Upper lobe of right lung (tissue), 1 donor: ENCODE results near the gene PTPRN2. TPM values are rescaled to one million over a fixed set of nuclear protein-coding genes. Genes with fewer than 3 reads are reported as not detected.

Experiments used
- ATAC-seq: fragments of 200-7000 bp; cut with Tn5 transposase; one replicate; pipeline ENCODE4 v1.9.1; 2020; ENCODE audit warnings: mild to moderate bottlenecking, moderate library complexity
- DNase-seq: peaks from one replicate; pipeline ENCODE4 v3.0.0-alpha.2; 2020
- H3K27ac ChIP-seq: fragments of 200-600 bp; one replicate; pipeline ENCODE4 v1.8.0; 2022
- H3K27me3 ChIP-seq: fragments of 200-600 bp; one replicate; pipeline ENCODE4 v1.8.0; 2022; ENCODE audit warnings: mild to moderate bottlenecking
- H3K36me3 ChIP-seq: fragments of 200-600 bp; one replicate; pipeline ENCODE4 v1.8.0; 2022
- H3K4me1 ChIP-seq: fragments of 200-600 bp; one replicate; pipeline ENCODE4 v1.8.0; 2022
- H3K4me3 ChIP-seq: fragments of 200-600 bp; one replicate; pipeline ENCODE4 v1.8.0; 2022; ENCODE audit warnings: mild to moderate bottlenecking
- H3K9me3 ChIP-seq: fragments of 200-600 bp; one replicate; pipeline ENCODE4 v1.8.0; 2022
- intact Hi-C: fragments of 100-400 bp; cut with DNase I; formaldehyde crosslinking; loops from one replicate; pipeline ENCODE4 v1.11.0; 2022
- total RNA-seq: library from RNA; stranded (reverse); fragmentation: NEBNext Ultra II Directional; extraction: Animal tissue kit (Norgen Biotek cat#: 25700); gene quantifications from one replicate; pipeline ENCODE4 v1.2.1, GENCODE V29; 2021
- TF ChIP-seq, protein P1 (sequence below): fragments of 200-600 bp; IDR thresholded peaks from one replicate; pipeline ENCODE4 v1.8.0; 2022; ENCODE audit warnings: antibody characterized with exemption
- donor health status: DM: no; HTN: yes; CAD: no; lungs with severe emphysema.

Gene PTPRN2
- total RNA-seq, 1 donor from 2014 or later: 4.9 TPM

GRCh38 chr7:157952841-157953645, 634.6 kb downstream of the PTPRN2 start:
- H3K9me3 ChIP-seq: no peaks in the 10 kb centered on the region
- intact Hi-C loops: no loop called here
- H3K4me1 ChIP-seq: no peaks in the 10 kb centered on the region
- H3K27ac ChIP-seq: no peak overlapping the region
- no peaks in the 10 kb centered on the region for H3K36me3 ChIP-seq
- ATAC-seq: peak; percentile 14
- no peaks in the 10 kb centered on the region for H3K27me3 ChIP-seq
- H3K4me3 ChIP-seq: no peak overlapping the region
- TF ChIP-seq, protein P1, sequence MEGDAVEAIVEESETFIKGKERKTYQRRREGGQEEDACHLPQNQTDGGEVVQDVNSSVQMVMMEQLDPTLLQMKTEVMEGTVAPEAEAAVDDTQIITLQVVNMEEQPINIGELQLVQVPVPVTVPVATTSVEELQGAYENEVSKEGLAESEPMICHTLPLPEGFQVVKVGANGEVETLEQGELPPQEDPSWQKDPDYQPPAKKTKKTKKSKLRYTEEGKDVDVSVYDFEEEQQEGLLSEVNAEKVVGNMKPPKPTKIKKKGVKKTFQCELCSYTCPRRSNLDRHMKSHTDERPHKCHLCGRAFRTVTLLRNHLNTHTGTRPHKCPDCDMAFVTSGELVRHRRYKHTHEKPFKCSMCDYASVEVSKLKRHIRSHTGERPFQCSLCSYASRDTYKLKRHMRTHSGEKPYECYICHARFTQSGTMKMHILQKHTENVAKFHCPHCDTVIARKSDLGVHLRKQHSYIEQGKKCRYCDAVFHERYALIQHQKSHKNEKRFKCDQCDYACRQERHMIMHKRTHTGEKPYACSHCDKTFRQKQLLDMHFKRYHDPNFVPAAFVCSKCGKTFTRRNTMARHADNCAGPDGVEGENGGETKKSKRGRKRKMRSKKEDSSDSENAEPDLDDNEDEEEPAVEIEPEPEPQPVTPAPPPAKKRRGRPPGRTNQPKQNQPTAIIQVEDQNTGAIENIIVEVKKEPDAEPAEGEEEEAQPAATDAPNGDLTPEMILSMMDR: no peak
- peak; percentile 54 for DNase-seq

DNA sequence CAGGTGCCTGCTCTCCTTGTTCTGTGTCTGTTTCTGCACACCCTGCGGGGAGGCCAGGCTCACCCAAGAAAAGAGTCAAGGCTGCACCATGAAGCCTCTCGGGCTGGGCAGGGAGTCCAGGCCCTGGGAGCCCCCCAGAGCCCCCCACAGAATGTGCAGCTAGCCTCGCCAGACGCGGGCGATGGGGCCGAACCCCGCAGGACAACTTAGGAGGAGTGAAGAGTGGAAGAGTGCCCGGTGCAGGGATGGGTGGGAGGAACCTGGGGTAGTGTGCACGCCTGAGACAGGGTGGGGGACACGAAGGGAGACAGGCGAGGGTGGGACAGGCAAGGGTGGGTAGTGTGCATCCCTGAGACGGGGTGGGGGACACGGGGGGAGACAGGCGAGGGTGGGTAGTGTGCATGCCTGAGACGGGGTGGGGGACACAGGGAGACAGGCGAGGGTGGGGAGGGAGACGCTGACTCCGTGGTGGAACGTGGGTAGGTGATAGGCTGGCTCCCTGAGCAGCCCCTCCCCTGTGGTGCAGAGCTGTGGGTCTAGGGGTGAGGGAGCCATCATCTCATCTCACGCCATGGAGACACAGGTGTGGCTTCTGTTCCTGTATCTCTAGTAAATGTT, 635.5 kb downstream of the PTPRN2 start:
- peak; percentile 52 for DNase-seq
- Histone ChIP-seq H3K27ac (no peak overlapping the region), H3K4me3 (no peak overlapping the region), H3K9me3 (no peaks in the 10 kb centered on the region), H3K36me3 (no peaks in the 10 kb centered on the region), H3K27me3 (no peaks in the 10 kb centered on the region), H3K4me1 (no peaks in the 10 kb centered on the region)
- intact Hi-C loops: no loop called here
- TF ChIP-seq, protein P1: no peak
- peak; percentile 19 for ATAC-seq

DNA sequence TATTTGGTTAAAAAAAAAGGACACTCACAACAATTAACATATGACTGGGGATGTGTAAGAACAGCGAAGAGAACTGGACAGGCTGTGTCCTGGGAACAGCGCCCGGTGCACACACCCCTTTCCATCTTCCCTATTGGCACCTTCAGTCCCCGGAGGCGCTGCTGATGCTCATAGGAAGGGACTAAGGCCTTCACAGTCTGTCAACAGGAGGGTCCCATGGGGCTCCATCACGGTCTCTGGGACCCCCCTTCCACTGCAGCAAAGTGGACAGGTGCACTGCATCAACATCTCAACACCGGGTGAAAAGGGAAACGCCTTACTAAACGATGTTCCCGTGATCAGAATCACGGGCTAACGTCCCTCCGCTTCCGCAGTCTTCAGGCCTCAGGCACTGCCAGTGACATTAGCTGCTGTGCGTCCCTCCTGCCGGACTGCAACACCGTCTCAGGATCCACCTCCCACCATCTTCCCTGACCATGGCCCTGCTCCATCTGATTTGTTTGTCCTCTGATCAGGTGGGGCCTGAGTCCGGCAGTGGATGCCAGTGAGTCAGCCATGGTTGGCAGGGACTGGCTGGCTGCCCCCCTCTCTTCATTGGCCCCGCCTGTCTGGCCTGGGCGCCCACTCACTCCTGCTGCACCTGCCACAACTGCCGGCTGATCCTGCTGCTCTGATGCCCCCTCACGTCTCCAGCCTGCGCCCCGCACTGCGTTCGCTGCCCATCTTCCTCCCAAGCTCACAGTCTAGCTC, 636.1 kb downstream of the PTPRN2 start:
- Histone ChIP-seq H3K9me3 (no peaks in the 10 kb centered on the region), H3K27ac (no peak overlapping the region), H3K4me3 (no peak overlapping the region), H3K36me3 (no peaks in the 10 kb centered on the region), H3K4me1 (no peaks in the 10 kb centered on the region), H3K27me3 (no peaks in the 10 kb centered on the region)
- intact Hi-C loops: no loop called here
- TF ChIP-seq, protein P1: no peak
- no peak for DNase-seq
- peak; percentile 6 for ATAC-seq

- no peaks in the 10 kb centered on the region for H3K36me3 ChIP-seq
- H3K27me3 ChIP-seq: no peaks in the 10 kb centered on the region
- no peak overlapping the region for H3K4me3 ChIP-seq
- no peak overlapping the region for H3K27ac ChIP-seq
- ATAC-seq: no peak
- no peaks in the 10 kb centered on the region for H3K9me3 ChIP-seq
- no peak for DNase-seq
- TF ChIP-seq, protein P1: no peak
- intact Hi-C loops: no loop called here
- no peaks in the 10 kb centered on the region for H3K4me1 ChIP-seq
Observed at GRCh38 chr7:157949711-157950110, 637.9 kb downstream of the PTPRN2 start.

GRCh38 chr7:157947504-157947903, 640.1 kb downstream of the PTPRN2 start:
- Histone ChIP-seq H3K27ac (no peak overlapping the region), H3K9me3 (no peaks in the 10 kb centered on the region), H3K4me3 (no peak overlapping the region), H3K4me1 (no peaks in the 10 kb centered on the region), H3K27me3 (no peaks in the 10 kb centered on the region), H3K36me3 (no peaks in the 10 kb centered on the region)
- ATAC-seq: no peak
- no peak for DNase-seq
- TF ChIP-seq, protein P1: no peak
- intact Hi-C loops: no loop called here
